GM19395 (cell line): ENCODE results near the gene IQGAP1.
A peak's percentile ranks its signal among the peaks of the same experiment; 100 is the strongest.
"Not testable (repeated sequence)": the region's sequence is repeated elsewhere in the genome, so short reads cannot be mapped to it uniquely, and the experiment has no call there.

Source experiments
- ATAC-seq: cut with Tn5 transposase; IDR thresholded peaks from one replicate; pipeline ENCODE4 v1.9.1; 2021; ENCODE audit warnings: mild to moderate bottlenecking, moderate library complexity; ENCODE audit not compliant: unreplicated experiment

IQGAP1 gene

GRCh38 chr15:90523373-90523772 is 135.3 kb downstream of the IQGAP1 start:
- ATAC-seq: no peak

- ATAC-seq: not testable (repeated sequence)
Observed at GRCh38 chr15:90524018-90524803, 136.2 kb downstream of the IQGAP1 start.

GRCh38 chr15:90529011-90529370 is 140.9 kb downstream of the IQGAP1 start:
- ATAC-seq: no peak

GRCh38 chr15:90529371-90530249 is 141.6 kb downstream of the IQGAP1 start, which contains the start of gene CRTC3:
TSS of gene CRTC3 (plus strand) at chr15:90529923. CDS start at chr15:90530072, 149 bp downstream.
- ATAC-seq: peak; percentile 81

GRCh38 chr15:90530250-90531051 is 142.4 kb downstream of the IQGAP1 start:
- peak; percentile 53 for ATAC-seq

GRCh38 chr15:90531147-90531546 is 143.1 kb downstream of the IQGAP1 start:
- no peak for ATAC-seq

GRCh38 chr15:90535254-90535653 is 147.2 kb downstream of the IQGAP1 start:
- no peak for ATAC-seq

- ATAC-seq: no peak
Observed at GRCh38 chr15:90539789-90540188, 151.7 kb downstream of the IQGAP1 start.

GRCh38 chr15:90540768-90541167 is 152.7 kb downstream of the IQGAP1 start:
- no peak for ATAC-seq

GRCh38 chr15:90545095-90545494 is 157.1 kb downstream of the IQGAP1 start:
- ATAC-seq: no peak

- ATAC-seq: no peak
Observed at GRCh38 chr15:90547540-90547939, 159.5 kb downstream of the IQGAP1 start.

GRCh38 chr15:90550919-90551318 is 162.9 kb downstream of the IQGAP1 start:
- ATAC-seq: peak; percentile 78
